K562 (cell line): ENCODE measurements around the gene BCL11A. TPM values are rescaled to one million over a fixed set of nuclear protein-coding genes. Genes with fewer than 3 reads are reported as not detected.

Experiments
- ATAC-seq: fragments of 200-7000 bp; cut with Tn5 transposase; 3 replicates; pipeline ENCODE4 v1.9.1; 2020; ENCODE audit warnings: moderate library complexity
- BruUV-seq: library from RNA; stranded (reverse); fragments of 400-500 nt; replicated peaks from 2 replicates; lab custom pipeline; 2021; lab: Mats Ljungman, UMichigan
- CTCF ChIA-PET: fragments of 300-600 bp; formaldehyde crosslinking; extraction: SDS; loops from one replicate; lab custom pipeline; 2021; ENCODE audit warnings: low intra/inter-chr PET ratio; lab: Yijun Ruan, JAX
- POLR2A ChIA-PET: fragments of 300-600, 350-650 bp; sonication (Branson Sonifier 250); formaldehyde crosslinking; extraction: SDS; loops from one replicate; lab custom pipeline; 2021; ENCODE audit warnings: antibody characterized with exemption, inconsistent platforms; lab: Yijun Ruan, JAX
- DNase-seq, 4 experiments: peaks; one replicate each; pipeline versions ENCODE4 v3.0.0 to v3.0.0-alpha.2; 2011 to 2018; ENCODE audit warnings: low spot score in 3 of 4, mixed read lengths in 3 of 4; ENCODE audit errors: extremely low read depth in 1 of 4
- FAIRE-seq: peaks from 2 replicates; lab custom pipeline; 2011; peaks lifted over from hg19 to GRCh38; lab: Jason Lieb, UNC
- H2AFZ ChIP-seq: 2 replicates; pipeline ENCODE4 v1.6.0; 2011; ENCODE audit warnings: low read depth, low read length, control low read depth, inconsistent platforms
- H3K27ac ChIP-seq: fragments of 200-600 bp; 3 replicates; pipeline ENCODE4 v1.8.0; 2011; ENCODE audit warnings: low read depth, mild to moderate bottlenecking, control low read depth, inconsistent platforms, low read length, moderate library complexity, mixed read lengths; ENCODE audit errors: extremely low read depth
- H3K27me3 ChIP-seq, 2 experiments: fragments of 300-600 bp in 1 of 2; 2 replicates in 1 of 2; 3 replicates in 1 of 2; pipeline versions ENCODE4 v1.6.0 to v1.8.0; 2011; ENCODE audit warnings: inconsistent platforms in 2 of 2, low read length in 2 of 2, mild to moderate bottlenecking in 1 of 2, mixed read lengths in 1 of 2, moderate library complexity in 1 of 2; ENCODE audit not compliant: control insufficient read depth in 2 of 2, insufficient read depth in 2 of 2
- H3K36me3 ChIP-seq: fragments of 300-600 bp; 3 replicates; pipeline ENCODE4 v1.8.0; 2011; ENCODE audit warnings: mild to moderate bottlenecking, low read length, inconsistent platforms; ENCODE audit not compliant: control insufficient read depth, insufficient read depth
- H3K4me1 ChIP-seq, 2 experiments: fragments of 200-600 bp in 1 of 2; replicated peaks in 1 of 2; 2 replicates in 1 of 2; 3 replicates in 1 of 2; pipeline versions ENCODE4 v1.5.1 to v1.8.0; 2011; ENCODE audit warnings: inconsistent platforms in 2 of 2, low read length in 2 of 2, mild to moderate bottlenecking in 1 of 2, mixed read lengths in 1 of 2, moderate library complexity in 1 of 2; ENCODE audit not compliant: control insufficient read depth in 2 of 2, insufficient read depth in 2 of 2
- H3K4me2 ChIP-seq: 2 replicates; pipeline ENCODE4 v1.6.1; 2011; ENCODE audit warnings: low read length, control low read depth, inconsistent platforms, mixed read lengths; ENCODE audit not compliant: insufficient read depth
- H3K4me3 ChIP-seq: fragments of 200-600 bp; sonication (generic), shearing (Covaris generic); 2 replicates; pipeline ENCODE4 v1.5.1; 2016; ENCODE audit warnings: control low read depth, inconsistent platforms
- H3K79me2 ChIP-seq: fragments of 200-600 bp; 3 replicates; pipeline ENCODE4 v1.8.0; 2011; ENCODE audit warnings: low read length, inconsistent platforms; ENCODE audit not compliant: control insufficient read depth, insufficient read depth
- H3K9ac ChIP-seq, 2 experiments: 2 replicates each; pipeline versions ENCODE4 v1.6.0 to v1.6.1; 2011; ENCODE audit warnings: low read depth in 2 of 2, low read length in 2 of 2, control low read depth in 1 of 2, inconsistent platforms in 1 of 2, mild to moderate bottlenecking in 1 of 2, mixed read lengths in 1 of 2; ENCODE audit not compliant: insufficient read depth in 1 of 2
- H3K9me1 ChIP-seq: one replicate; pipeline ENCODE4 v1.6.0; 2011; ENCODE audit warnings: inconsistent platforms, mild to moderate bottlenecking, low read length, moderate library complexity; ENCODE audit not compliant: control insufficient read depth, insufficient read depth
- H3K9me3 ChIP-seq: replicated peaks from 2 replicates; pipeline ENCODE4 v1.5.1; 2011; ENCODE audit warnings: low read depth, low read length, inconsistent platforms; ENCODE audit not compliant: control insufficient read depth, insufficient read depth
- H4K20me1 ChIP-seq: replicated peaks from 2 replicates; pipeline ENCODE4 v1.6.1; 2011; ENCODE audit warnings: low read length, inconsistent platforms, mixed read lengths; ENCODE audit not compliant: control insufficient read depth, insufficient read depth
- ERF ChIP-seq: fragments of 450-650 bp; formaldehyde crosslinking; IDR thresholded peaks from 2 replicates; pipeline ENCODE4 v1.4.0; 2020; ENCODE audit warnings: mild to moderate bottlenecking, mixed read lengths
- L3MBTL2 ChIP-seq: fragments of 450-650 bp; IDR thresholded peaks from 2 replicates; pipeline ENCODE4 v1.6.1; 2016; ENCODE audit warnings: mild to moderate bottlenecking, moderate library complexity
- NFIC ChIP-seq: fragments of 450-650 bp; IDR thresholded peaks from 2 replicates; pipeline ENCODE4 v1.6.1; 2017; ENCODE audit warnings: mild to moderate bottlenecking, inconsistent platforms
- NFRKB ChIP-seq: fragments of 450-650 bp; IDR thresholded peaks from 2 replicates; pipeline ENCODE4 v1.6.1; 2016; ENCODE audit warnings: low read depth
- PURB ChIP-seq: sonication (generic); formaldehyde crosslinking; IDR thresholded peaks from 2 replicates; pipeline ENCODE4 v1.9.0; 2021; ENCODE audit warnings: low read depth, mild to moderate bottlenecking, missing genetic modification reagents
- RAD51 ChIP-seq: fragments of 450-650 bp; IDR thresholded peaks from 2 replicates; pipeline ENCODE4 v1.7.1; 2016; ENCODE audit warnings: low read depth, mild to moderate bottlenecking, borderline replicate concordance
- RBFOX2 ChIP-seq: fragments of 200-400 bp; formaldehyde crosslinking; IDR thresholded peaks from 2 replicates; pipeline ENCODE4 v1.6.1; 2017; ENCODE audit warnings: low read depth, mild to moderate bottlenecking, low read length, moderate library complexity
- SMARCA4 ChIP-seq: fragments of 450-650 bp; IDR thresholded peaks from 2 replicates; pipeline ENCODE4 v1.6.1; 2016
- SRSF3 ChIP-seq: fragments of 200-400 bp; formaldehyde crosslinking; IDR thresholded peaks from 2 replicates; pipeline ENCODE4 v1.6.1; 2016; ENCODE audit warnings: mild to moderate bottlenecking, low read length, moderate library complexity; ENCODE audit not compliant: insufficient read depth
- SRSF7 ChIP-seq: fragments of 200-400 bp; formaldehyde crosslinking; optimal IDR thresholded peaks from 2 replicates; pipeline ENCODE3; 2017; ENCODE audit warnings: mild to moderate bottlenecking, low read depth, low read length
- SUPT5H ChIP-seq: fragments of 450-650 bp; IDR thresholded peaks from 2 replicates; pipeline ENCODE4 v1.6.1; 2016
- ZNF217 ChIP-seq: sonication (generic); formaldehyde crosslinking; IDR thresholded peaks from 2 replicates; pipeline ENCODE4 v1.8.0; 2022; ENCODE audit warnings: mild to moderate bottlenecking, missing genetic modification reagents
- ZNF444 ChIP-seq: fragments of 250-450 bp; sonication (Bioruptor Pico); IDR thresholded peaks from 2 replicates; pipeline ENCODE4 v1.4.0; 2020; ENCODE audit warnings: mild to moderate bottlenecking, moderate library complexity
- ZZZ3 ChIP-seq: fragments of 450-650 bp; IDR thresholded peaks from 2 replicates; pipeline ENCODE4 v1.6.1; 2016; ENCODE audit warnings: antibody characterized with exemption, mild to moderate bottlenecking, moderate library complexity
- WGBS: fragments of 100-300 bp; shearing (Covaris generic); methylation state at CpG from one replicate; pipeline ENCODE4 v1.1.6; 2016; ENCODE audit warnings: low coverage, mixed read lengths; ENCODE audit not compliant: insufficient coverage; ENCODE audit errors: missing lambda C conversion rate; 5-methylcytosine and 5-hydroxymethylcytosine counted together
- in situ Hi-C: fragments of 300-500 bp; cut with MboI; formaldehyde crosslinking; loops from 4 replicates; pipeline ENCODE4 v1.15.0; 2018; ENCODE audit warnings: inconsistent platforms, mixed read lengths
- intact Hi-C: fragments of 100-400 bp; cut with micrococcal nuclease; formaldehyde crosslinking; loops from 2 replicates; pipeline ENCODE4 v1.14.2; 2022
- polyA plus RNA-seq, 8 experiments: library from polyadenylated mRNA; depleted of rRNA in 4 of 8; stranded (reverse) in 5 of 8; unstranded in 3 of 8; fragments of >200 nt; fragmentation: Nextera tagmentation in 2 of 8; fragmentation: Illumina TruSeq in 1 of 8; extraction: Ambion mirVana in 2 of 8; extraction: Trizol in 1 of 8; gene quantifications; 2 replicates each; pipeline versions ENCODE4 v1.2.1 to v1.2.3, GENCODE V29; 2011 to 2014; ENCODE audit warnings: inconsistent platforms in 1 of 8, missing spikeins in 1 of 8
- total RNA-seq, 7 experiments: library from RNA; depleted of rRNA in 6 of 7; stranded (reverse); fragments of >200 nt in 6 of 7; fragmentation: Illumina TruSeq in 2 of 7; extraction: Trizol in 2 of 7; gene quantifications; 2 replicates each; pipeline versions ENCODE4 v1.2.1 to v1.2.3, GENCODE V29; 2011 to 2021; ENCODE audit warnings: low replicate concordance in 1 of 7
- TF ChIP-seq, protein P1 (sequence below): sonication (generic); formaldehyde crosslinking; IDR thresholded peaks from 2 replicates; pipeline ENCODE4 v1.8.0; 2022; ENCODE audit warnings: mild to moderate bottlenecking, missing genetic modification reagents, borderline replicate concordance
- TF ChIP-seq, protein P2 (sequence below): fragments of 150-350 bp; conservative IDR thresholded peaks from 2 replicates; pipeline ENCODE4 v1.6.1; 2014; ENCODE audit warnings: low read length
- TF ChIP-seq, protein P3 (sequence below): fragments of 250-450 bp; sonication (Bioruptor Pico); IDR thresholded peaks from 2 replicates; pipeline ENCODE4 v1.5.0; 2020; ENCODE audit warnings: mild to moderate bottlenecking, borderline replicate concordance

Gene BCL11A
- total and polyA plus RNA-seq, 9 of the 15 experiments (the other 6 are each of a cell fraction or from before 2014, with no cell fraction given): 0.13 TPM; not detected in 8

DNA sequence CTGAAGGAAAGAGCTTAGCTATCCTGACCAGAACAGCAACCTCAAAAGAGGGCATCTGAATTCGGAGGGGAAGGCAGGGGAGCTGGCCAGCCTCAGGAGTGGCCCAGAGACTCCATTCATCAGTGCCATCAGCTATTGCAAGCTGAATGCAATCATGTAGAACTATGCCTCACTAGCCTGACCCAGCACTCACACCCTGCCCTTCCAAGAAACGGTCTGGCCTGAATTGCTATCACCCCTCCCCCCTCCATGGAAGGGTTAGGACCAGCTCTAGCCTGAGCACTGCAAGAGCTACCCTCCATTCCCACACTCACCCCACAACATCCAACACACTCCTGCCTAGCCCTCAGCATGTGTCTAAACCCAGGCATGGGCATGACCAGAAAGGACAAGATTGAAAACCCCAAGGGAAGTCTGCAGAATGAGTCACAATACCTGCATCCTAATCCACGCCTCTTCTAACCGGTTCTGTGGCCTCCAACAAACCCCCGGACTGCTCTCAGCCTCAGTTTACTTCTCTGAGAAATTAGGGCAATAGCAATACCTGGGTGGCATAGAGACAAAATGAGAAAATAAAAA is 120.3 kb downstream of the BCL11A start:
- H3K27ac ChIP-seq: no peak overlapping the region
- TF ChIP-seq SRSF3 (no peak), L3MBTL2 (no peak), RAD51 (no peak), SUPT5H (no peak), NFIC (no peak), RBFOX2 (no peak), SMARCA4 (no peak), NFRKB (no peak), ZZZ3 (no peak), PURB (CRISPR knock-in tag) (no peak), ZNF444 (CRISPR knock-in tag) (no peak), SRSF7 (no peak), ERF (no peak), ZNF217 (CRISPR knock-in tag) (no peak)
- TF ChIP-seq, protein P1, sequence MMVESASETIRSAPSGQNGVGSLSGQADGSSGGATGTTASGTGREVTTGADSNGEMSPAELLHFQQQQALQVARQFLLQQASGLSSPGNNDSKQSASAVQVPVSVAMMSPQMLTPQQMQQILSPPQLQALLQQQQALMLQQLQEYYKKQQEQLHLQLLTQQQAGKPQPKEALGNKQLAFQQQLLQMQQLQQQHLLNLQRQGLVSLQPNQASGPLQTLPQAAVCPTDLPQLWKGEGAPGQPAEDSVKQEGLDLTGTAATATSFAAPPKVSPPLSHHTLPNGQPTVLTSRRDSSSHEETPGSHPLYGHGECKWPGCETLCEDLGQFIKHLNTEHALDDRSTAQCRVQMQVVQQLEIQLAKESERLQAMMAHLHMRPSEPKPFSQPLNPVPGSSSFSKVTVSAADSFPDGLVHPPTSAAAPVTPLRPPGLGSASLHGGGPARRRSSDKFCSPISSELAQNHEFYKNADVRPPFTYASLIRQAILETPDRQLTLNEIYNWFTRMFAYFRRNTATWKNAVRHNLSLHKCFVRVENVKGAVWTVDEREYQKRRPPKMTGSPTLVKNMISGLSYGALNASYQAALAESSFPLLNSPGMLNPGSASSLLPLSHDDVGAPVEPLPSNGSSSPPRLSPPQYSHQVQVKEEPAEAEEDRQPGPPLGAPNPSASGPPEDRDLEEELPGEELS (CRISPR knock-in tag): no peak
- TF ChIP-seq, protein P2, sequence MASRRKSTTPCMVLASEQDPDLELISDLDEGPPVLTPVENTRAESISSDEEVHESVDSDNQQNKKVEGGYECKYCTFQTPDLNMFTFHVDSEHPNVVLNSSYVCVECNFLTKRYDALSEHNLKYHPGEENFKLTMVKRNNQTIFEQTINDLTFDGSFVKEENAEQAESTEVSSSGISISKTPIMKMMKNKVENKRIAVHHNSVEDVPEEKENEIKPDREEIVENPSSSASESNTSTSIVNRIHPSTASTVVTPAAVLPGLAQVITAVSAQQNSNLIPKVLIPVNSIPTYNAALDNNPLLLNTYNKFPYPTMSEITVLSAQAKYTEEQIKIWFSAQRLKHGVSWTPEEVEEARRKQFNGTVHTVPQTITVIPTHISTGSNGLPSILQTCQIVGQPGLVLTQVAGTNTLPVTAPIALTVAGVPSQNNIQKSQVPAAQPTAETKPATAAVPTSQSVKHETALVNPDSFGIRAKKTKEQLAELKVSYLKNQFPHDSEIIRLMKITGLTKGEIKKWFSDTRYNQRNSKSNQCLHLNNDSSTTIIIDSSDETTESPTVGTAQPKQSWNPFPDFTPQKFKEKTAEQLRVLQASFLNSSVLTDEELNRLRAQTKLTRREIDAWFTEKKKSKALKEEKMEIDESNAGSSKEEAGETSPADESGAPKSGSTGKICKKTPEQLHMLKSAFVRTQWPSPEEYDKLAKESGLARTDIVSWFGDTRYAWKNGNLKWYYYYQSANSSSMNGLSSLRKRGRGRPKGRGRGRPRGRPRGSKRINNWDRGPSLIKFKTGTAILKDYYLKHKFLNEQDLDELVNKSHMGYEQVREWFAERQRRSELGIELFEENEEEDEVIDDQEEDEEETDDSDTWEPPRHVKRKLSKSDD: no peak
- TF ChIP-seq, protein P3, sequence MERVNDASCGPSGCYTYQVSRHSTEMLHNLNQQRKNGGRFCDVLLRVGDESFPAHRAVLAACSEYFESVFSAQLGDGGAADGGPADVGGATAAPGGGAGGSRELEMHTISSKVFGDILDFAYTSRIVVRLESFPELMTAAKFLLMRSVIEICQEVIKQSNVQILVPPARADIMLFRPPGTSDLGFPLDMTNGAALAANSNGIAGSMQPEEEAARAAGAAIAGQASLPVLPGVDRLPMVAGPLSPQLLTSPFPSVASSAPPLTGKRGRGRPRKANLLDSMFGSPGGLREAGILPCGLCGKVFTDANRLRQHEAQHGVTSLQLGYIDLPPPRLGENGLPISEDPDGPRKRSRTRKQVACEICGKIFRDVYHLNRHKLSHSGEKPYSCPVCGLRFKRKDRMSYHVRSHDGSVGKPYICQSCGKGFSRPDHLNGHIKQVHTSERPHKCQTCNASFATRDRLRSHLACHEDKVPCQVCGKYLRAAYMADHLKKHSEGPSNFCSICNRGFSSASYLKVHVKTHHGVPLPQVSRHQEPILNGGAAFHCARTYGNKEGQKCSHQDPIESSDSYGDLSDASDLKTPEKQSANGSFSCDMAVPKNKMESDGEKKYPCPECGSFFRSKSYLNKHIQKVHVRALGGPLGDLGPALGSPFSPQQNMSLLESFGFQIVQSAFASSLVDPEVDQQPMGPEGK: no peak
- no peak overlapping the region for H3K4me2 ChIP-seq
- no peaks in the 10 kb centered on the region for H3K4me1 ChIP-seq
- POLR2A ChIA-PET: interaction anchor here (0.5 kb wide), 1 partner anchor 1291 kb away, joined by 3 read pairs; no protein-coding TSS in a partner anchor
- H4K20me1 ChIP-seq: no peaks in the 10 kb centered on the region
- no peak for FAIRE-seq
- BruUV-seq: no TSS peak
- H3K27me3 ChIP-seq: peaks cover 0 to 9% of the 10 kb centered on the region in 2 experiments; a peak in 2 of 5 replicates
- no peaks in the 10 kb centered on the region for H3K79me2 ChIP-seq
- no peak for DNase-seq
- in situ Hi-C loops (no loop called here), intact Hi-C loops (no loop called here)
- no peak for ATAC-seq
- no peaks in the 10 kb centered on the region for H3K9me3 ChIP-seq
- no peak overlapping the region for H3K4me3 ChIP-seq
- H3K9me1 ChIP-seq: no peaks in the 10 kb centered on the region
- H2AFZ ChIP-seq: no peak overlapping the region
- CTCF ChIA-PET: no interaction called here
- 0% methylated on average over 5 of the region's 5 CpGs for WGBS
- no peak overlapping the region for H3K9ac ChIP-seq
- H3K36me3 ChIP-seq: no peaks in the 10 kb centered on the region
